ENCODE measurements around the gene ZNF335.

DNA sequence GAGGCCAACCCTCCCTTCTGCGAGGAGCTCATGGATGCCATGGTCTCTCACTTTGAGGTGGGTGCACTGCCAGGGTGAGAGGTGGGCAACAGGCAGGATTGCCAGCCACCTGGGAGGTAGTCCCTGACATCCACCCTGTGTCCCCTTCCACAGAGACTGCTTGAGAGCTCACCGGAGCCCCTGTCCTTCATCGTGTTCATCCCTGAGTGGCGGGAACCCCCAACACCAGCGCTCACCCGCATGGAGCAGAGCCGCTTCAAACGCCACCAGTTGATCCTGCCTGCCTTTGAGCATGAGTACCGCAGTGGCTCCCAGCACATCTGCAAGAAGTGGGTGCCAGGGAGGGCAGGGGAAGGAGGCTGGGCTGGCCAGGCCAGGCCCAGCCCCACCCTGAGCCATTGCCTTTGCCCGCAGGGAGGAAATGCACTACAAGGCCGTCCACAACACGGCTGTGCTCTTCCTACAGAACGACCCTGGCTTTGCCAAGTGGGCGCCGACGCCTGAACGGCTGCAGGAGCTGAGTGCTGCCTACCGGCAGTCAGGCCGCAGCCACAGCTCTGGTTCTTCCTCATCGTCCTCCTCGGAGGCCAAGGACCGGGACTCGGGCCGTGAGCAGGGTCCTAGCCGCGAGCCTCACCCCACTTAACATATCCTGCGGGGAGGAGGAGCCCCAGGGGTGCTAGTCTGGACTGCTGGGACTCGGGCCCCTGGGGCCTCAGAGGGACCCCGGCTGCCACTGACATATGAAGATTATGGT lies 24.7 kb downstream of the ZNF335 start:
- TF ChIP-seq, protein P1, sequence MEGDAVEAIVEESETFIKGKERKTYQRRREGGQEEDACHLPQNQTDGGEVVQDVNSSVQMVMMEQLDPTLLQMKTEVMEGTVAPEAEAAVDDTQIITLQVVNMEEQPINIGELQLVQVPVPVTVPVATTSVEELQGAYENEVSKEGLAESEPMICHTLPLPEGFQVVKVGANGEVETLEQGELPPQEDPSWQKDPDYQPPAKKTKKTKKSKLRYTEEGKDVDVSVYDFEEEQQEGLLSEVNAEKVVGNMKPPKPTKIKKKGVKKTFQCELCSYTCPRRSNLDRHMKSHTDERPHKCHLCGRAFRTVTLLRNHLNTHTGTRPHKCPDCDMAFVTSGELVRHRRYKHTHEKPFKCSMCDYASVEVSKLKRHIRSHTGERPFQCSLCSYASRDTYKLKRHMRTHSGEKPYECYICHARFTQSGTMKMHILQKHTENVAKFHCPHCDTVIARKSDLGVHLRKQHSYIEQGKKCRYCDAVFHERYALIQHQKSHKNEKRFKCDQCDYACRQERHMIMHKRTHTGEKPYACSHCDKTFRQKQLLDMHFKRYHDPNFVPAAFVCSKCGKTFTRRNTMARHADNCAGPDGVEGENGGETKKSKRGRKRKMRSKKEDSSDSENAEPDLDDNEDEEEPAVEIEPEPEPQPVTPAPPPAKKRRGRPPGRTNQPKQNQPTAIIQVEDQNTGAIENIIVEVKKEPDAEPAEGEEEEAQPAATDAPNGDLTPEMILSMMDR (IDR thresholded peaks at IDR 0.05), result no peak
- TF ChIP-seq POLR2AphosphoS5 (IDR thresholded peaks at IDR 0.05) (no peak), POLR2A (IDR thresholded peaks at IDR 0.05) (no peak)

Measured in breast epithelium (tissue), 3 donors.